ENCODE measurements around the gene GABBR1. TPM values are rescaled to one million over a fixed set of nuclear protein-coding genes. Genes with fewer than 3 reads are reported as not detected.

Gene GABBR1
- total RNA-seq, 2 experiments from 2014 or later, result 10.8 to 10.9 TPM

DNA sequence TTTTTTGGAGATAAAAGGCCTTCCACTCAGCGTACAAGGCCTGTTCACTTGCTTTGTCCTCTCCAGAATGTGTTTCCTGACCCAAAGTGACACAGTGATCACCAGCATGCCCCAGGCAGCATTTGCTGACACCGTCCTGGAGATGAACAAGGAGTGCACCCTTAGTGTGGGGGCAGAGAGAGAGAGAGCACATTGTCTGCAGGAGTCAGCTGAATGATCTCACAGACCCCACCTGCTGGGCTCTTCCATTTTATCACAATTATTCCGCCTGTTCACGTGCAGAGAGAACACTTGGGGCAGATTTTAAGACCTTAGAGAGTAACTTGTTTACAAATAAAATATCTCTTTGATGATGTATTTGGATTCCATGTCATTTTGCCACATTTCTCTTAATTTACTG lies 122.8 kb downstream of the GABBR1 start:
- CTCF ChIA-PET, result no interaction called here
- no peaks in the 10 kb centered on the region for H3K36me3 Mint-ChIP-seq (ENCODE audit: low read depth)
- peaks cover 2% of the 10 kb centered on the region for H3K4me1 Mint-ChIP-seq (ENCODE audit: low read depth)
- intact Hi-C loops (cut with micrococcal nuclease), result no loop called here
- H3K4me3 Mint-ChIP-seq, result no peak overlapping the region
- no peaks in the 10 kb centered on the region for H3K9me3 Mint-ChIP-seq
- H3K27ac Mint-ChIP-seq, result no peak overlapping the region
- TF ChIP-seq, protein P1, sequence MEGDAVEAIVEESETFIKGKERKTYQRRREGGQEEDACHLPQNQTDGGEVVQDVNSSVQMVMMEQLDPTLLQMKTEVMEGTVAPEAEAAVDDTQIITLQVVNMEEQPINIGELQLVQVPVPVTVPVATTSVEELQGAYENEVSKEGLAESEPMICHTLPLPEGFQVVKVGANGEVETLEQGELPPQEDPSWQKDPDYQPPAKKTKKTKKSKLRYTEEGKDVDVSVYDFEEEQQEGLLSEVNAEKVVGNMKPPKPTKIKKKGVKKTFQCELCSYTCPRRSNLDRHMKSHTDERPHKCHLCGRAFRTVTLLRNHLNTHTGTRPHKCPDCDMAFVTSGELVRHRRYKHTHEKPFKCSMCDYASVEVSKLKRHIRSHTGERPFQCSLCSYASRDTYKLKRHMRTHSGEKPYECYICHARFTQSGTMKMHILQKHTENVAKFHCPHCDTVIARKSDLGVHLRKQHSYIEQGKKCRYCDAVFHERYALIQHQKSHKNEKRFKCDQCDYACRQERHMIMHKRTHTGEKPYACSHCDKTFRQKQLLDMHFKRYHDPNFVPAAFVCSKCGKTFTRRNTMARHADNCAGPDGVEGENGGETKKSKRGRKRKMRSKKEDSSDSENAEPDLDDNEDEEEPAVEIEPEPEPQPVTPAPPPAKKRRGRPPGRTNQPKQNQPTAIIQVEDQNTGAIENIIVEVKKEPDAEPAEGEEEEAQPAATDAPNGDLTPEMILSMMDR (IDR thresholded peaks at IDR 0.05), result no peak
- H3K27me3 Mint-ChIP-seq, result peaks cover 15% of the 10 kb centered on the region
- POLR2A ChIA-PET, result interaction anchor here (0.6 kb wide), 1 partner anchor 9 kb away, joined by 3 read pairs; no protein-coding TSS in a partner anchor
- no peak for DNase-seq
- no peak for ATAC-seq

Other genes with a start within 250 kb of the GABBR1 start
- gene OR12D2, start 237.6 kb downstream of the GABBR1 start, total RNA-seq, result not detected
- gene OR12D1, start 218.3 kb downstream of the GABBR1 start, total RNA-seq, result not detected
- gene OR10C1, start 193.9 kb downstream of the GABBR1 start, total RNA-seq, result not detected
- not detected for gene OR11A1, start 176.1 kb downstream of the GABBR1 start, total RNA-seq
- not detected for gene OR2H1, start 176.0 kb downstream of the GABBR1 start, total RNA-seq
- gene MAS1L, start 145.2 kb downstream of the GABBR1 start, total RNA-seq, result not detected
- under 1 TPM; 0.50 to 0.67 TPM for gene UBD, start 73.5 kb downstream of the GABBR1 start, total RNA-seq
- not detected for gene OR2H2, start 48.1 kb downstream of the GABBR1 start, total RNA-seq
- not detected for gene MOG, start 23.9 kb upstream of the GABBR1 start, total RNA-seq
- not detected for gene ZFP57, start 48.0 kb upstream of the GABBR1 start, total RNA-seq
- 100 to 1,000 TPM; 172 TPM for gene HLA-F, start 90.3 kb upstream of the GABBR1 start, total RNA-seq
- 1 to 10 TPM; 3.0 to 3.8 TPM for gene HLA-G, start 194.6 kb upstream of the GABBR1 start, total RNA-seq

Measured in activated CD8-positive, alpha-beta T cell treated with anti-CD3 and anti-CD28 coated beads for 36 hours (primary cell).